ENCODE measurements around the gene POMT1. TPM values are rescaled to one million over a fixed set of nuclear protein-coding genes. Genes with fewer than 3 reads are reported as not detected.

Gene POMT1
- total and polyA plus RNA-seq, 2 donors (not counting 3 experiments of a cell fraction or from before 2014, with no cell fraction given): 44.7 to 53.9 TPM

- FAIRE-seq: no peak
- CTCF ChIA-PET: interaction anchor here (1.2 kb wide), 1 partner anchor 110 kb away, joined by 3 read pairs; no protein-coding TSS in a partner anchor
- dilution Hi-C loops (cut with MboI; ENCODE audit: extremely low pct_ligation_motif_present, low sequenced_read_pairs) (no loop called here), intact Hi-C loops (cut with micrococcal nuclease) (no loop called here)
- TF ChIP-seq POLR2A (IDR thresholded peaks at IDR 0.05; ENCODE audit: low read depth, low read length): no peak
- no peak for TF ChIP-seq FOS (IDR thresholded peaks at IDR 0.05; ENCODE audit: borderline replicate concordance, insufficient read depth, low read length)
- TF ChIP-seq MYC (IDR thresholded peaks at IDR 0.05; ENCODE audit: low read depth, low read length): no peak
- TF ChIP-seq GATA2 (IDR thresholded peaks at IDR 0.05; ENCODE audit: insufficient read depth, insufficient read length, low read depth, low read length): no peak
- TF ChIP-seq EZH2 (IDR thresholded peaks at IDR 0.05; ENCODE audit: borderline replicate concordance, low read depth, low read length, severe bottlenecking): no peak
- TF ChIP-seq JUN (IDR thresholded peaks at IDR 0.05; ENCODE audit: borderline replicate concordance, insufficient read depth, insufficient read length, low read depth): no peak
- TF ChIP-seq POLR2AphosphoS5 (IDR thresholded peaks at IDR 0.05; ENCODE audit: insufficient read depth, low read depth, low read length): no peak
- no peak for TF ChIP-seq MAX (IDR thresholded peaks at IDR 0.05; ENCODE audit: insufficient read depth, insufficient read length)
- TF ChIP-seq CTCF (IDR thresholded peaks at IDR 0.05; ENCODE audit: extremely low read depth in 1 of 2, insufficient read depth in 1 of 2, low read depth in 1 of 2, low read length in 2 of 2): no peak
- H3K9ac ChIP-seq (replicated peaks; ENCODE audit: extremely low read depth, insufficient read depth, low read length): no peak overlapping the region
- no peaks in the 10 kb centered on the region for H3K9me1 ChIP-seq (replicated peaks; ENCODE audit: control insufficient read depth, extremely low read depth, insufficient read depth, low read length)
- no peaks in the 10 kb centered on the region for H4K20me1 ChIP-seq (replicated peaks; ENCODE audit: control insufficient read depth, extremely low read depth, insufficient read depth, low read length)
- H3K27ac ChIP-seq (ENCODE audit: insufficient read depth, low read depth, low read length): no peak overlapping the region
- no peak for DNase-seq (ENCODE audit: low read depth, low spot score)
- BruUV-seq (replicated peaks): no TSS peak
- POLR2A ChIA-PET: no interaction called here
- no peak overlapping the region for H2AFZ ChIP-seq (ENCODE audit: low read depth, low read length)
- no peaks in the 10 kb centered on the region for H3K9me3 ChIP-seq (replicated peaks; ENCODE audit: control insufficient read depth, insufficient read depth, low read length)
- no peaks in the 10 kb centered on the region for H3K27me3 ChIP-seq (ENCODE audit: control insufficient read depth in 2 of 2, insufficient read depth in 2 of 2, low read length in 2 of 2)
- no peak overlapping the region for H3K4me3 ChIP-seq (replicated peaks in 1 of 3; ENCODE audit: insufficient read depth in 1 of 3, low read depth in 1 of 3, low read length in 3 of 3)
- H3K79me2 ChIP-seq (ENCODE audit: control insufficient read depth, insufficient read depth, low read length): peaks cover 11% of the 10 kb centered on the region
- no peaks in the 10 kb centered on the region for H3K4me1 ChIP-seq (ENCODE audit: control insufficient read depth, extremely low read depth, insufficient read depth, low read length)
- H3K4me2 ChIP-seq (ENCODE audit: insufficient read depth, low read length): no peak overlapping the region
- H3K36me3 ChIP-seq (ENCODE audit: control insufficient read depth in 2 of 2, extremely low read depth in 1 of 2, insufficient read depth in 2 of 2, low read length in 2 of 2): peaks cover 32 to 82% of the 10 kb centered on the region in 2 experiments
Observed at GRCh38 chr9:131483319-131484050, 19.2 kb upstream of the POMT1 start.
